Measurements from ENCODE around the gene KRT33A. TPM values are rescaled to one million over a fixed set of nuclear protein-coding genes. Genes with fewer than 3 reads are reported as not detected.

The KRT33A gene
- total and polyA plus RNA-seq, 2 of the 8 experiments (the other 6 are each of a cell fraction or from before 2014, with no cell fraction given) = not detected

- Histone ChIP-seq H4K5ac (ENCODE audit: insufficient read length, low read depth, low read length) (no peak overlapping the region), H3K56ac (replicated peaks; ENCODE audit: insufficient read length, low read depth, low read length) (no peak overlapping the region), H3K79me2 (ENCODE audit: control insufficient read depth in 1 of 2, insufficient read depth in 2 of 2, low read length in 2 of 2) (no peaks in the 10 kb centered on the region), H3K4me1 (replicated peaks in 1 of 4; ENCODE audit: control insufficient read depth in 3 of 4, insufficient read depth in 4 of 4, low read length in 3 of 4) (no peaks in the 10 kb centered on the region), H4K8ac (ENCODE audit: extremely low read depth, insufficient read depth, low read length) (no peak overlapping the region), H3K4ac (replicated peaks; ENCODE audit: insufficient read length, low read depth, low read length) (no peak overlapping the region), H3K36me3 (ENCODE audit: control insufficient read depth in 2 of 4, insufficient read depth in 4 of 4, low read length in 3 of 4) (no peaks in the 10 kb centered on the region), H3K4me2 (ENCODE audit: insufficient read depth in 1 of 2, low read depth in 2 of 2, low read length in 2 of 2) (no peak overlapping the region), H2BK5ac (ENCODE audit: low read depth, low read length) (no peak overlapping the region), H2BK120ac (replicated peaks; ENCODE audit: low read depth, low read length) (no peak overlapping the region), H2BK20ac (ENCODE audit: low read length) (no peak overlapping the region), H2BK15ac (ENCODE audit: low read length) (no peak overlapping the region), H4K91ac (replicated peaks; ENCODE audit: insufficient read length, low read length) (no peak overlapping the region), H2AK5ac (ENCODE audit: low read depth, low read length) (no peak overlapping the region), H3K23ac (ENCODE audit: insufficient read length) (no peak overlapping the region), H2BK12ac (ENCODE audit: low read depth, low read length) (no peak overlapping the region), H2AFZ (ENCODE audit: low read length) (no peak overlapping the region), H3K23me2 (ENCODE audit: low read depth, low read length) (no peaks in the 10 kb centered on the region), H3K27ac (ENCODE audit: low read depth, low read length) (no peak overlapping the region), H3K9ac (replicated peaks in 1 of 4; ENCODE audit: extremely low read depth in 1 of 4, low read depth in 3 of 4, low read length in 3 of 4) (no peak overlapping the region), H3K4me3 (ENCODE audit: extremely low read depth in 1 of 4, insufficient read depth in 2 of 4, low read depth in 3 of 4, low read length in 4 of 4) (no peak overlapping the region), H3K79me1 (ENCODE audit: low read depth, low read length) (no peaks in the 10 kb centered on the region), H4K20me1 (replicated peaks in 1 of 2; ENCODE audit: control insufficient read depth in 1 of 2, insufficient read depth in 2 of 2, low read length in 2 of 2) (no peaks in the 10 kb centered on the region), H3K27me3 (replicated peaks in 1 of 4; ENCODE audit: control insufficient read depth in 3 of 4, extremely low read depth in 1 of 4, insufficient read depth in 3 of 4, low read length in 3 of 4) (no peaks in the 10 kb centered on the region), H3K9me3 (ENCODE audit: insufficient read depth in 2 of 2, low read depth in 1 of 2, low read length in 1 of 2) (peaks cover 0 to 10% of the 10 kb centered on the region in 2 experiments; a peak in 2 of 4 replicates), H3K14ac (ENCODE audit: insufficient read length) (no peak overlapping the region), H3K18ac (ENCODE audit: extremely low read depth, low read length) (no peak overlapping the region)
- TF ChIP-seq, protein P1, sequence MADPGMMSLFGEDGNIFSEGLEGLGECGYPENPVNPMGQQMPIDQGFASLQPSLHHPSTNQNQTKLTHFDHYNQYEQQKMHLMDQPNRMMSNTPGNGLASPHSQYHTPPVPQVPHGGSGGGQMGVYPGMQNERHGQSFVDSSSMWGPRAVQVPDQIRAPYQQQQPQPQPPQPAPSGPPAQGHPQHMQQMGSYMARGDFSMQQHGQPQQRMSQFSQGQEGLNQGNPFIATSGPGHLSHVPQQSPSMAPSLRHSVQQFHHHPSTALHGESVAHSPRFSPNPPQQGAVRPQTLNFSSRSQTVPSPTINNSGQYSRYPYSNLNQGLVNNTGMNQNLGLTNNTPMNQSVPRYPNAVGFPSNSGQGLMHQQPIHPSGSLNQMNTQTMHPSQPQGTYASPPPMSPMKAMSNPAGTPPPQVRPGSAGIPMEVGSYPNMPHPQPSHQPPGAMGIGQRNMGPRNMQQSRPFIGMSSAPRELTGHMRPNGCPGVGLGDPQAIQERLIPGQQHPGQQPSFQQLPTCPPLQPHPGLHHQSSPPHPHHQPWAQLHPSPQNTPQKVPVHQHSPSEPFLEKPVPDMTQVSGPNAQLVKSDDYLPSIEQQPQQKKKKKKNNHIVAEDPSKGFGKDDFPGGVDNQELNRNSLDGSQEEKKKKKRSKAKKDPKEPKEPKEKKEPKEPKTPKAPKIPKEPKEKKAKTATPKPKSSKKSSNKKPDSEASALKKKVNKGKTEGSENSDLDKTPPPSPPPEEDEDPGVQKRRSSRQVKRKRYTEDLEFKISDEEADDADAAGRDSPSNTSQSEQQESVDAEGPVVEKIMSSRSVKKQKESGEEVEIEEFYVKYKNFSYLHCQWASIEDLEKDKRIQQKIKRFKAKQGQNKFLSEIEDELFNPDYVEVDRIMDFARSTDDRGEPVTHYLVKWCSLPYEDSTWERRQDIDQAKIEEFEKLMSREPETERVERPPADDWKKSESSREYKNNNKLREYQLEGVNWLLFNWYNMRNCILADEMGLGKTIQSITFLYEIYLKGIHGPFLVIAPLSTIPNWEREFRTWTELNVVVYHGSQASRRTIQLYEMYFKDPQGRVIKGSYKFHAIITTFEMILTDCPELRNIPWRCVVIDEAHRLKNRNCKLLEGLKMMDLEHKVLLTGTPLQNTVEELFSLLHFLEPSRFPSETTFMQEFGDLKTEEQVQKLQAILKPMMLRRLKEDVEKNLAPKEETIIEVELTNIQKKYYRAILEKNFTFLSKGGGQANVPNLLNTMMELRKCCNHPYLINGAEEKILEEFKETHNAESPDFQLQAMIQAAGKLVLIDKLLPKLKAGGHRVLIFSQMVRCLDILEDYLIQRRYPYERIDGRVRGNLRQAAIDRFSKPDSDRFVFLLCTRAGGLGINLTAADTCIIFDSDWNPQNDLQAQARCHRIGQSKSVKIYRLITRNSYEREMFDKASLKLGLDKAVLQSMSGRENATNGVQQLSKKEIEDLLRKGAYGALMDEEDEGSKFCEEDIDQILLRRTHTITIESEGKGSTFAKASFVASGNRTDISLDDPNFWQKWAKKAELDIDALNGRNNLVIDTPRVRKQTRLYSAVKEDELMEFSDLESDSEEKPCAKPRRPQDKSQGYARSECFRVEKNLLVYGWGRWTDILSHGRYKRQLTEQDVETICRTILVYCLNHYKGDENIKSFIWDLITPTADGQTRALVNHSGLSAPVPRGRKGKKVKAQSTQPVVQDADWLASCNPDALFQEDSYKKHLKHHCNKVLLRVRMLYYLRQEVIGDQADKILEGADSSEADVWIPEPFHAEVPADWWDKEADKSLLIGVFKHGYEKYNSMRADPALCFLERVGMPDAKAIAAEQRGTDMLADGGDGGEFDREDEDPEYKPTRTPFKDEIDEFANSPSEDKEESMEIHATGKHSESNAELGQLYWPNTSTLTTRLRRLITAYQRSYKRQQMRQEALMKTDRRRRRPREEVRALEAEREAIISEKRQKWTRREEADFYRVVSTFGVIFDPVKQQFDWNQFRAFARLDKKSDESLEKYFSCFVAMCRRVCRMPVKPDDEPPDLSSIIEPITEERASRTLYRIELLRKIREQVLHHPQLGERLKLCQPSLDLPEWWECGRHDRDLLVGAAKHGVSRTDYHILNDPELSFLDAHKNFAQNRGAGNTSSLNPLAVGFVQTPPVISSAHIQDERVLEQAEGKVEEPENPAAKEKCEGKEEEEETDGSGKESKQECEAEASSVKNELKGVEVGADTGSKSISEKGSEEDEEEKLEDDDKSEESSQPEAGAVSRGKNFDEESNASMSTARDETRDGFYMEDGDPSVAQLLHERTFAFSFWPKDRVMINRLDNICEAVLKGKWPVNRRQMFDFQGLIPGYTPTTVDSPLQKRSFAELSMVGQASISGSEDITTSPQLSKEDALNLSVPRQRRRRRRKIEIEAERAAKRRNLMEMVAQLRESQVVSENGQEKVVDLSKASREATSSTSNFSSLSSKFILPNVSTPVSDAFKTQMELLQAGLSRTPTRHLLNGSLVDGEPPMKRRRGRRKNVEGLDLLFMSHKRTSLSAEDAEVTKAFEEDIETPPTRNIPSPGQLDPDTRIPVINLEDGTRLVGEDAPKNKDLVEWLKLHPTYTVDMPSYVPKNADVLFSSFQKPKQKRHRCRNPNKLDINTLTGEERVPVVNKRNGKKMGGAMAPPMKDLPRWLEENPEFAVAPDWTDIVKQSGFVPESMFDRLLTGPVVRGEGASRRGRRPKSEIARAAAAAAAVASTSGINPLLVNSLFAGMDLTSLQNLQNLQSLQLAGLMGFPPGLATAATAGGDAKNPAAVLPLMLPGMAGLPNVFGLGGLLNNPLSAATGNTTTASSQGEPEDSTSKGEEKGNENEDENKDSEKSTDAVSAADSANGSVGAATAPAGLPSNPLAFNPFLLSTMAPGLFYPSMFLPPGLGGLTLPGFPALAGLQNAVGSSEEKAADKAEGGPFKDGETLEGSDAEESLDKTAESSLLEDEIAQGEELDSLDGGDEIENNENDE (IDR thresholded peaks at IDR 0.05; ENCODE audit: insufficient replicate concordance, low read length) = no peak
- WGBS, 2 experiments (ENCODE audit: extremely low coverage in 1 of 2, insufficient coverage in 1 of 2, insufficient read length in 1 of 2, insufficient replicate concordance in 2 of 2, low coverage in 1 of 2, low lambda C conversion rate in 2 of 2, missing lambda C conversion rate in 1 of 2) = 93% methylated on average over 3 of the region's 3 CpGs; no CpG with 5 or more reads in 1 of the 2 experiments
- no peak for DNase-seq (ENCODE audit: low read depth in 1 of 2, low spot score in 2 of 2)
- POLR2A ChIA-PET (ENCODE audit: partially characterized antibody) = no interaction called here
- no peak for FAIRE-seq
- CTCF ChIA-PET (ENCODE audit: partially characterized antibody) = no interaction called here
These were observed 4.6 kb downstream of the KRT33A start for GRCh38 chr17:41345992-41346391.

All from H1 (cell line).